Stimulated activated CD4-positive, alpha-beta T cell treated with anti-CD3 and anti-CD28 coated beads, TNF-alpha, amount 100 ng/mL, for 1 hour (primary cell): ENCODE results near the gene SNRPD3.

ENCODE experiments used
- DNase-seq, 3 donors: peaks; one replicate each; pipeline ENCODE4 v3.0.0-alpha.2; 2020; ENCODE audit warnings: low read depth in 3 of 3, low spot score in 1 of 3

SNRPD3 gene

DNA sequence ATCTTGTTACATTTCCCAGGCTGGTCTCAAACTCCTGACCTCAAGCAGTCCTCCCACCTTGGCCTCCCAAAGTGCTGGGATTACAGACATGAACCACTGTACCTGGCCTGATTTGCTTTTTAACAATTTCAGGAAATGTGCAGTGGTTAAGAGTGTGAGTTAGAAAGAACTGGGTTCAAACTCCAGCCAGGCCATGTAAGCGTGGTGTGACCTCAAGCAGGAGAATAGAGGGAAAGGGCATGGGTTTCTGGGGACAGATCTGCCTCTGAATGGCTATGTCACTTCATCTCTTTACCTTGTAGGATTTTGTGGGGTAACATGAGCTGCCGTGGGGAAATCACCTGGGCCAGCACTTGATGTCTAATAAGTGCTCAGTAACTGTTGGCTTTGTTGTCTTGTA lies 9.3 kb downstream of the SNRPD3 start:
- DNase-seq, result no peak

DNA sequence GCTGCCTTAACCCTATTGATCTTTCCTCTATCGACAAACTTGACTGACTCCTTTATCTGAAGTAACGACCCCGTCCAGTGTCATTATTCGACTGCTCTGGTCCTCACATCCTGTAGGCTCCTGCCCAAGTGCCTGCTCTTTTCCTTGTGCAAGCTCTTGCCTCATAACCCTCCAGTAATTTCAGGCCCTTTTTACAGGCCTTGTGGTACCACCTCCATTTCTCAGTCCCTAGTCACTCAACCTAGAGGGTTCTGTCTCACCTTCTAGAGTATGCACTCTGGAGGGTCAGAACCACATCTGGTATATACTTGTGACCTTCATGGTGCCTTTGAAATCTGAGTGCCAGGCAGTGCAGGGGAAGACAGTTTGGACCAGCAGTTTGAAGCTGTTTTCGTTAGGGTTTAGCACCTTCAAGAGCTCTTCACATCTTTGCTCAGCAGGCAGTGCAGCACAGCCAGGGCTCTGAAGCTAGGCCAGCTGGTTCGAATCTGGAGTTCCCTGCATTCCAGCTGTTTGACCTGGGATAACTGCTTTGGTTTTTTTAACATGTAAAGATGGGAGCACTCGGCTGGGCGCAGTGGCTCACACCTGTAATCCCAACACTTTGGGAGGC lies 11.2 kb downstream of the SNRPD3 start:
- DNase-seq, result no peak

DNA sequence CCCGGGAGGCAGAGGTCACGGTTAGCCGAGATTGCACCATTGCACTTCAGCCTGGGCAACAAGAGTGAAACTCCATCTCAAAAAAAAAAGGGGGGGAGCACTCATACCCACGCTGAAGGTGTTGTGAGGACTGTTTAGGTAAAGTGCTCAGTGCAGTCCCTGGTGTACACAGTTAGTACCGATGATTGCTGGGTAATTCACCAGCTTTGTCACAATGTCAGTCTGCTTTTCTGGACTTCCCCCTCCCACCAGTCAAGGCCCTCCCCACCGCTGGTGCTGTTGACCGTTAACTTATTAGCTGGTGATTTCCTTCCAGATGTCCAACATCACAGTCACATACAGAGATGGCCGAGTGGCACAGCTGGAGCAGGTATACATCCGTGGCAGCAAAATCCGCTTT lies 11.9 kb downstream of the SNRPD3 start:
- no peak for DNase-seq

DNA sequence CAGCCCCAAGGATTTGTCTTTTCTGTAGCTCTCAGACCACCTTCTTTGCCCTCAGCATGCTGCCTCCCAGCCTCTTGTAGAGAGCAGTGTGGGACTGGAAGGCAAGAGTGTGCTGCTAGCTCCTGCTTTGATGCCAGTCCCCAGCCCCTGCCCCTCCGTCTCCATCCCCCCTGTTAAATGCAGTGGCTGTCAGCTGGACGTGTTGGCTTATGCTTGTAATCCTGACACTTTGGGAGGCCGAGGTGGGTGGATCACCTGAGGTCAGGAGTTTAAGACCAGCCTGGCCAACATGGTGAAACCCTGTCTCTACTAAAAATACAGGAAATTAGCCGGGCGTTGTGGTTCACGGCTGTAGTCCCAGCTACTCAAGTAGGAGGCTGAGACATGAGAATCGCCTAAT lies 15.5 kb downstream of the SNRPD3 start:
- DNase-seq, result no peak

DNA sequence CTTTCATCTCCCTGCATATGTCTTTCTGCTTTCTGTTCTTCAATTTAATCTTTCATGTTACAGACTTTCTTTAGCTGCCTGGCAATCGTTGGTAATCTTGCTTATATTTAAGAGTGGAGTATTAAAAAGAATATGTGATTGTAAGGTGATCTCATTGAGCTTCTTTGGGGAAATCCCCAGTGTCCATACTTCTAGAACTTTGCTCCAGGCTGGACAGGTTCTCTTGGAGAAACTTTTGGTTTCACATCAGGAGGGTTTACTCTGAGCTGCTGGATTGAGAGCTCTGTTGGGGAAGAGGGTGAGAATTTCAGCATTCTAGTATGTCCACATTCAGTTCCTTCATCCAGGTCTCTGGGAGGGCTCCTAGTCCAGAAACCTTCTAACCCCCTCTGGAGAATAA lies 21.0 kb downstream of the SNRPD3 start:
- DNase-seq, result no peak

DNA sequence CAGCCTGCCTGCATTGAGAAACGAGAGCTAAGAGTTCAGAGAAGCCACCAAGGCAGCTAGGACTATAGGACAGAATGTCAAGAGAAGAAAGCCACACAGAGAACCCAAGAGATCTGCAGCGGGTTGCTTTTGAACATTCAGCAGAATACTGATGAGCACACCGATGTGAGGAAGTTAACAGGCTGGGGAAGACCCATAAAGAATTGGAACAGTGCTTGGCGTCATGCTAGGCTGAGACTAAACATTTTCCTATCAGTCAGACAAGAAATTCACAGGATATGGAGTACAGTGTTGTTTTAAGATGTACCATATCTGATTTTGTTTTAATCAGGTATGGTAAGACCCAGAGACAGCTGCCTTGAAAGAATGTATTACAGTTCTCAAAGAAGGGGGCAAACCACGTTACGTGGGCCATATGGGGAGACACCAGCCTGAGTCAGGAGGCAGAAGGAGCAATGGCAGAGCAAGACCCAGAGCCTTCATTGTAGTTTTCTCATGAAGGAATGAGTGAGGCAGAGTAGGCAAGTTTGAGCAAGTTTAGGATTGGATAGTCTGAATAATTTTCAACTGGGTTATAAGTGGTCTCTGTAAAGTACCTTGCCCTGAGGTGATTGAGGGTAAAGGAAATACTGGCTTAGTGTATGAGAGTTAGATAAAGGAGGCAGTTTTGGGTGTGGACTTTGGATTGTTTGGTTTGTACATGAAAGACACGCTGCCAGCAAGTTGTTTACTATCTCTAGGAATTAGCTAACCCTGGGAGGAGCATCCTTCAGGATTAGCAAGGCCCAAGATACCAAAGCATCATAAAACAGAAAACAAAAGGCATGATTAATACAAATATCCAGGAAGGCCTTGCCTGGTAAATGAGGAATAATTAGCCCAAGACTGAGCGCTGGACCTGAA lies 22.8 kb downstream of the SNRPD3 start:
- DNase-seq, result no peak

DNA sequence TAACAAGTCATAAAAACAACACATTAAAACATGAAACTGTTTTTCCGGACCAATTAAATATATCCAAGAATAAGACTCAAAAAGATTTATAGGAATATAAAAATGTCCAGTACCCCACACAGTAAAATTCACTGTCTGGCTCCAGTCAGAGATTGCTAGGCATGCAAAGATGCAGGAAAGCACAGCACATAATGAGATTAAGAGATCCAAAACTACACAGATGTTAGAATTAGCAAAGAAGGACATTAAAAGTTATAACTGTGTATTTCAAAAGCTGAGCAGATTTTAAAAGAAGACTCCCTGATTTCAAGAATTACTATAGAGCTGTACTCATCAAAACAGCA lies 23.4 kb downstream of the SNRPD3 start:
- DNase-seq, result no peak

DNA sequence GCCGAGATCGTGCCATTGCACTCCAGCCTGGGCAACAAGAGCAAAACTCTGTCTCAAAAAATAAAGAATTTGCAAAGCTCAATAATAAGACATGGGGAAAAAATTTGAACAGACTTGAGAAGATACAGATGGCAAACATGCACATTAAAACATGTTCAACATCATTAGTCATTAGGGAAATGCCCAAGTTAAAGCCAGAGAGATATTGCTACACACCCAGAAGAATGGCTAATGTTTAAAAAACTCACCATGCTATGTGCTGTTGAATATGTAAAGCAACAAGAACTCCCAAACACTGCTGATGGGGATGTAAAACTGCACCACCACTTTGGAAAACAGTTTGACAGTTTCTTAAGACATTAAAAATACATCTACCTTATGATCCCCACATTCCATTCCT lies 24.5 kb downstream of the SNRPD3 start:
- no peak for DNase-seq

DNA sequence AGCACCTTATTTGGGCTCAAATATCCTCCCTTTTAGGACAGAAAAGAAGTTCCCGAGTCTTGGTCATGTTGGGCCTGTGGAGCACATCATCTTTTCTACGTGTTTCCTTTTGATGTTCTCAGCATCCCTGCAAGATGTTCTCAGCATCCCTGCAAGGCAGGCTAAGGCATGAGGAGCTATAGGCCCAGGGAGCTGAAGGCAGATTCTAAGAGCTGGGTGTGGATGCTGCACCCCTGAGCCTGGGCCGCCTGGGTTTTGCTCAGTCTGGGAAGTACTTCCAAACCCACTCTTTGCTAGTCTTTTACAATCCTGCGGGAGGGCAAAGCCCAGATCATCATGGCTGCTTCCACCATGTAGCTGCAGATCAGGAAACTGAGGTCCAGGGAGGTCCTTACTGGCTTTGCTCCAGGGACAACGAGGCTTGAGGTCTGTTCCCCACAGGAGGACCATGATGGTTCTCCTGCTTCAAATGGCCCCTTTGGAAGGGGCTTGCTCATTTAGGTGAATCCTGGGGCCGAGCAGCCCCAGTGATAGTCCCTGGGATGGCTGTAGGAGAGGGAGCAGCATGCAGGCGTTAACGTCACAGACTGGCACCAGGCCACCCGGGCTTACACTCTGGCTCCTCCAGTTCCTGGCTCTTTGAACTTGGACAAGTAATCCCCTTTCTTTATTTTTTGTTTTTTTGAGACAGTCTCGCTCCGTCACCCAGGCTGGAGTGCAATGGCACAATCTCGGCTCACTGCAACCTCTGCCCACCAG lies 26.4 kb downstream of the SNRPD3 start:
- no peak for DNase-seq

DNA sequence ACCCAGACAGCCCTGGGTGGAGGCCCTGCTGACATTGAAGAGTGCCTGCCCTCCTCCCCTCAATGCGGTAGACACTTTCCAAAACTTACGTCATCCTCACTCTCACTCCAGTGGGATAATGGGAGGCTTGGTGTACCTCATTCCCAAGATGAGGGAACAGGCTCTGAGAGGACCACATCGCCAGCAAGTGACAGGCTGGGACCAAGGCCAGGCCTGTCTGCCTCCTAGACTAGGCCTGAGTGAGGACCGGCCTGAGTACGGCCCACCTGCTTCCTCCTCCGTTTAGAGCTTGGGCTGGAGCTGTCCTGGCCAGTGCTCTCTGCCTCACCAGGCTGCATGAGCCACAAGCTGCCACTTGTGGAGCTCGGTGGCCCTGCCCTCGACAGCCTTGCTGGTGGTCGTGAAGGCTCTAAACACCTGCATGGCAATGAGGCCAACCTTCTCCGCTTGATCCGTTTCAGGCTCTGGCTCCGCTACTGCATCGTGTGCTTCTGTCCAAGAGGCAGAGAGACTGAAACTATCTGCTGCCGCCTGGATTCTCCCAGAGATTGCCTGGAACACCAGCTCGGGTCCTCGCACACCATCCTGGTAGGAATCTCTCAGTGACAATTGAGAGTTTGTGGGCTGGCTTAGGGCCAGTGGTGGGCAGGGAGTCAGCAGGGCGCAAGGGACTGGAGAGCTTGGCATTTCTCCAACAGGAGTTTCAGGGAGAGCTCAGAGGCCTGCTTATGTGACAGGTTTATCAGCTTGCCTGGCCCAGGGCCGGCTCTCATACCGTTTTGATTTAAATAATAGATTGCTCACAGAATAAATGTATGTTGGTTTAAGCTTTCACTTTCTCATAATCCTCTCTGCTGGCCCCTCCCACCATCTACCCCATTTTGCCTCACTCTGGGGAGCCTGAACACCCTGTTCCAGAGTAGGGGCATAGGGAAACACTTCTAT lies 27.7 kb downstream of the SNRPD3 start:
- no peak for DNase-seq

DNA sequence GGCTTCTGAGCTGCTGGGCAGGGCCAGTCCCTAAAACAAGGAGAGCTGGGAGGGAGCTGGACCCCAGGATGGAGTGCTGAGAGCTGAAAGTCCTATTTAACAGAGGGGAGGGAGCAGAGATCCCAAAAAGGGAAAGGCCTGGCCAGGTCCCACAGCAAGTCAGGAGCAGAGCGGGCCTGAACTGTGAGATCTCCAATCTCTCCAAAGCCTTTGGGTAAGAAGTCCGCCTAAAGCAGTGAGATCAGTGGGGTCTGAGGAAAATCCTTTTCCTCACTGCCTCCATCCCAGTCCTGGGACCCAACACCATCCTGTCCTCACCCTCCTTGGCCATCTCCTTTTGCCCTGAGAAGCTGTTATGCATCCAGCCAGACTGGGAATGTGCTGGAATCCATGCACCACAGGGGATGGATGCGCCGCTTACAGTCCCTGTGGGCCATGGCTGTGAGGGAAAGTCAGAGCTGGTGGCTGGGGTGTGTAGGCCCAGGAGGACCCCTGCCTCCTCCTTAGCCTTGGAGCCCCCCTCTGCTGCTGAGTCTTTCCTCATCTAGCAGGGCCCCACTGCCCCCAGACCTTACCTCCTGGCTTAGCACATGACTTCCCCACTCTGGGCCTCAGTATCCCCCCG lies 28.5 kb downstream of the SNRPD3 start:
- DNase-seq, result no peak

DNA sequence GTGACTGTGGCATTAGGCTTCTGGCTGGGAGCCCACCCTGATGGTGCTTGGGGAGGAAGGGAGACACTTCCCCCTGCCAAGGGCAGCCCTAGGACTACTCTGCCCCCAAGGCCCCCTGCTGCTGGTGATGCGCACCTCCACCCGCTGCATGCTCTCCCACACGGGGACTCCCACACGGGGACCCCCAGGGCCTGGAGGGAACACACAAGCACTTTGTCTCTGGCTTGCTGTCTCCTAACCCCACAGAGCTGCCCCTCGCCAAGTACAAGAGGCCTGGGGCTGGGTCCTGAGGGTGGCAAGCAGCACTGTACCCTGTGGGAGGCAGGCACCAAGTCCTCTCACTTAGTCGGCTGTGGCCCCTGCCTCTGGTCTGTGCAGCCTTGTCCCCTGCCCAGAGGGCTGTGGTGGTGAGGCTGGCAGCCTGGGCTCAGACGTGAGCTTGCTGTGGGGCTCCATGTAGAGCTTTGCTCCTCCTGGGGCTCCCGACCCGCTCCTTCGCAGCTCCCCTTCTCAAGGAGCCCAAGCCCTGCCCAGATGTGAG lies 29.1 kb downstream of the SNRPD3 start:
- no peak for DNase-seq

DNA sequence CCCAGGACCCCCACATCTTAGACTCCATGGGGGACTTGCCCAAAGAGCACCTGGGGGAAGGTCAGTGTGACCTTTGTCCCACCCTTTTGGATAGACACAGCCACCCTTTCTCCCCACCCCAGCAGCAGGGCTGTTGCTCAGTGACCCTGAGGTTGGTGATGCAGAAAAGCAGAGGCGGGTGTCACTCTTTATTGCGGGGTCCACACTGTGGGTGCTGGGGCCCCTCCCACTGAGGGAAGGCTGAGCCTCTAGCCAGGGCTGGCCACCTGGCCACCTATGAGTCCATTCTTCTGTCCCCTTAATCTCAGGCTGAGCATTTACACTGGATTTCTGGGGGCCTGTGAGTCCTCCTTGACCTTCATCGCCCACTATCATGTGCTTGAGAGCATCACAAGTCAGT lies 29.7 kb downstream of the SNRPD3 start:
- DNase-seq, result no peak

DNA sequence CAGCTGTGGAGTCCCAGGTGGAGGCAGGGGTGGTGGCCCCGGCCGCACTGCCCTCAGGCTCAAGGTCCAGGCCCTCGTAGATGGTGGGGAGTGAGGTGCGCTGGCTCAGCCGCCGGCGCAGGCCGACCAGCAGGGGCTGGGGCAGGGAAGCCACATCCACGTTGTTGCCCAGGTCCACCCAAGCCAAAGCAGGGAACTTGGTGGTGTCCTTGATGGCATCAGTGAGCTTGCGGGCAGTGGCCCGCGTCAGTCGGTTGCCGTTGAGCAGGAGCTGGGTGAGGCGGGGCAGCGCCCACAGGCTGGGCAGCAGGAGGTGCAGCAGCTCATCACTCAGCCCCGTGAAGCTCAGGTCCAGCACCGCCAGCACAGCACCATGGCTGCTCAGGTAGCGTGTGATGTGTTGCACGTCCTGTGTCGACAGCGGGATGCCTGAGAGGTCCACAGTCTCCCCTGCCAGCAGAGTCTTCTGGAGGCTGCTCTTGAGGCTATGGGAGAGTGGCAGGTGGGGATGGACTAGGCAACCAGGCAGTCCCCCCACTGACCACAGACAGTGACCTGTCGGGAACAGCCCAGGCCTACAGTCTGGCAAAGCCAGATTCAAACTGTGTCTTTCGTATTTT lies 30.2 kb downstream of the SNRPD3 start:
- DNase-seq, result no peak

DNA sequence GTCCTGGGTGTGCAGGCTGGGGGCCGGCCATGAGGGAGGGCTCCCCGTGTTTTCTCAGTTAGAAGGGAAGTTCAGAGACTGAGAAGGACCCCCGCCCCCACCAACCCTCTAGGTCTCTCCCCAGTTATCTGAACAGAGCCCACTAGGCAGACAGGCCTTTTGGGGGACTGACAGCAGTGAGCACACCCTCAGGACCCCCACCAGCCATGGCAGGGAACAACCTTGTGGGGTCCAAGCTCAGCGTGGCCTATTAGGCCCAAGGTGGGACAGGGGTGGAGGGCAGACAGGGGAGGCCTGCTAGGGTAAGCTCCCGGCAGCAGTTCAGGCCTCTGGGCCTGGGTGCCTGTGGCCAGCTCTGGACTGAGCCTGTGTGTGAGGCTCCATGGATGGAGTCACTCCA lies 31.5 kb downstream of the SNRPD3 start:
- no peak for DNase-seq

DNA sequence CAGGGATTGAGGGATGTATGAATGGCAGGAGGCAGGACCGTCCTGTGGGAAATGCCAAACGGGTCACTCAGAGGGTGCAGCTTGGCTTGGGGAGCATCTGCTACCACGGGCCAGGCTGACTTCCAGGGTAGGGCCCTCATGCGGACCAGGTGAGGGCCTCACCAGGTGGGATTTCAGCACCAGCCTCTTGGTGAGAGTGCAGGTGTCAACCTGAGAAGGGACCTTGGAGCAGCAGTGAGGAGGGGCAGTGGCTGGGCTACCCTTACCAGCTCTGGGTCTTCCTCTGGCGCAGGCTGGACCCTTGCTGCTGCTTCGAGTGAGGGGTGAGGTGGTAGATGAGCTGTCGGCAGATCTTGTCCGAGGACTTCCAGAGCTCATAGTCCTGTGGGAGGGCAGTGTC lies 32.1 kb downstream of the SNRPD3 start:
- DNase-seq, result no peak

DNA sequence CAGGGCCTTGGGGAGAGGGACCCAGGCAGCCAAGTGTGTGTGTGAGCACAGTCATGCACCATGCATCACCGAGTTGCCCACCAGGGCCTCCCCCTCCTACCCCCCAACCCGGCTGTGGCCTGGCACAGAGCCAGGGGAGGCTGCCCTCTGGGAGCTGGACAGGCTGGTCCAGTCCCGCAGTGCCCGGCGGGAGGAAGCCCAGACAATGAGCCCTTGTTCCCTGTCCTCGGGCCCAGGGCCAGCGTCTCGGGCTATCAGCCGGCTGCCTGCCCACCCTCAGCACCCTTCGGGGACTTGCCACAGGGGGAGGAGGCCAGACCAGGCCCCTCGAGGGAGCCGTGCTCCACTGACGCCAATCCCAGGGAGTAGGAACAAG lies 32.6 kb downstream of the SNRPD3 start:
- DNase-seq, result no peak

DNA sequence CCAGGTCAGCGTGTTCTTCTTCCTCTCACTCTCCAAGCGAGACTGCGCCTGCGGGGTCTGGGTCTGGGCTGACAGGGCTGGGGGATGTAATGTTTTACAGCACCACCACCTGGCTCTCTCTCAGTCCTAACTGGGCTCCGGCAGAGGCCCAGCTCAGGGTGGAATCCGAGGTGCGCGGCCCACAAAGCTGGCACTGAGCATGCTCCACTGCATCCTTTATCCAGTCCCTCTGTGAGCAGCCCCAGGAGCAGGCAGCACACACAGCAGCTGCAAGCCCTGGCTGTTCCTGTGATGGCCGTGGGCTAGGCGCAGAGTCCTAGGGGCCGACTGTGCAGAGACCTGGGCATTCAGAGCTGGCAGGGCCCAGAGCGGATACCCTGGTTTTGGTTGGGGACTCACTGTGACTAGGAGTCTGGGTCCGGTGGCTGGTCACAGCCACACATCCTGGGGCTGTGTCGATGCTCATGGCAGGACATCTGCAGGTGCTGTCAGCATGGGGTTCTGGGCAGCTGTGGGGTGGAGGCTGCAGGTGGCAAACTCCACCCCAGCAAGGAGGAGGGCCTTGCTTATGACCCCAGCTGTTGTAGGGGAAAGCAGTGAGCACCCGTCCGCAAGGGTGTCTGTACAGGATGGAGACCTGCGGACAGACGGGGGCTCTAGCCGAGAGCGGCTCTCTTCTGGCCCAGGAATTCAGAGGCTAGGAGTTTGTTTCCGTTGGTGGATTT lies 33.1 kb downstream of the SNRPD3 start:
- DNase-seq, result no peak

DNA sequence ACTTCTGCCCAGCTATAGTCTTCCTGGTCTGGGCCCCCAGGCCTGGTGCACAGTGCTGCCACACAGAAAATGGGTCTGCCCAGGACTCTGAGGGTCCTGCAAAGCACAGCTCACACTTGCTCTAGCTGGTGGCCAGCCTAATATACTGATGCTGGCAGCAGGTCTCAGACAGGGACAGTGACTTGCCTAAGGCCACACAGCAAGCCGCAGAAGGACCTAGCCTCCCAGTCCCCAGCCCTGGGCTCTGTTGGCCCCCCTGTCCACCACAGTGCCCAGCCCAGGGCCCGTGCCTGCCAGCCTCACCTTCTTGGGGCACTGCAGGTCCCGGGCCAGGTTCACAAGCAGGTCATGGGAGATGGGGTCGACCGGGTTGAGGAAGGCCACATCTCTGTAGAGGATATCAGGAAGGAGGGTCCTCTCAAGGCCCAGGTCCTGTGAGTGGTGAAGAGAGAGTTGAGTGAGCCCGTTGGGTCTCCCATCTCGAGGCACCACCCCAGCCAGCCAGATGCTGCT lies 33.8 kb downstream of the SNRPD3 start:
- no peak for DNase-seq
